GM18508 (cell line): Measurements from ENCODE around the gene ERGIC1.

Experiments
- ATAC-seq: cut with Tn5 transposase; IDR thresholded peaks from one replicate; pipeline ENCODE4 v1.9.1; 2021; ENCODE audit warnings: moderate number of reproducible peaks; ENCODE audit not compliant: insufficient read depth, unreplicated experiment

ERGIC1 gene

GRCh38 chr5:172825610-172826204, 8.3 kb upstream of the ERGIC1 start:
- ATAC-seq = no peak

GRCh38 chr5:172827841-172828240, 6.2 kb upstream of the ERGIC1 start:
- ATAC-seq = no peak

- ATAC-seq = no peak
Measured at GRCh38 chr5:172828911-172829431, 5.1 kb upstream of the ERGIC1 start.

- ATAC-seq = no peak
Measured at GRCh38 chr5:172830275-172830799, 3.7 kb upstream of the ERGIC1 start.

- no peak for ATAC-seq
Measured at GRCh38 chr5:172830876-172831662, 3.0 kb upstream of the ERGIC1 start.

GRCh38 chr5:172832383-172833315, 1.4 kb upstream of the ERGIC1 start:
- ATAC-seq = no peak

GRCh38 chr5:172833372-172833685, 722 bp upstream of the ERGIC1 start:
- no peak for ATAC-seq

- ATAC-seq = no peak
Measured at GRCh38 chr5:172834415-172835289, 601 bp downstream of the ERGIC1 start.

- ATAC-seq = no peak
Measured at GRCh38 chr5:172835290-172835993, 1.4 kb downstream of the ERGIC1 start.

- ATAC-seq = no peak
Measured at GRCh38 chr5:172835994-172836356, 1.9 kb downstream of the ERGIC1 start.

- no peak for ATAC-seq
Measured at GRCh38 chr5:172837640-172838039, 3.6 kb downstream of the ERGIC1 start.

GRCh38 chr5:172838151-172838875, 4.3 kb downstream of the ERGIC1 start:
- no peak for ATAC-seq

- ATAC-seq = no peak
Measured at GRCh38 chr5:172839669-172840431, 5.8 kb downstream of the ERGIC1 start.

- no peak for ATAC-seq
Measured at GRCh38 chr5:172840432-172841154, 6.5 kb downstream of the ERGIC1 start.

GRCh38 chr5:172841256-172841655, 7.2 kb downstream of the ERGIC1 start:
- ATAC-seq = no peak

- ATAC-seq = no peak
Measured at GRCh38 chr5:172843825-172844576, 9.9 kb downstream of the ERGIC1 start.

- ATAC-seq = no peak
Measured at GRCh38 chr5:172844577-172844838, 10.5 kb downstream of the ERGIC1 start.
